Glutamatergic neuron (in vitro differentiated cells): Measurements from ENCODE around the gene CLASP2. TPM values are rescaled to one million over a fixed set of nuclear protein-coding genes. Genes with fewer than 3 reads are reported as not detected.
A peak's percentile ranks its signal among the peaks of the same experiment; 100 is the strongest.
"Not testable (repeated sequence)": the region's sequence is repeated elsewhere in the genome, so short reads cannot be mapped to it uniquely, and the experiment has no call there.

Experiments used
- DNase-seq: peaks from one replicate; pipeline ENCODE4 v3.0.0; 2022
- H3K27ac Mint-ChIP-seq: one replicate; pipeline ENCODE4 v1.8.0; 2020; ENCODE audit warnings: mild to moderate bottlenecking, mixed read lengths, inconsistent platforms; ENCODE audit not compliant: unreplicated experiment
- H3K27me3 Mint-ChIP-seq: one replicate; pipeline ENCODE4 v1.8.0; 2020; ENCODE audit warnings: mild to moderate bottlenecking, moderate library complexity, mixed read lengths, inconsistent platforms; ENCODE audit not compliant: unreplicated experiment
- H3K36me3 Mint-ChIP-seq: one replicate; pipeline ENCODE4 v1.8.0; 2020; ENCODE audit warnings: mild to moderate bottlenecking, mixed read lengths, inconsistent platforms; ENCODE audit not compliant: unreplicated experiment
- H3K4me1 Mint-ChIP-seq: one replicate; pipeline ENCODE4 v1.8.0; 2020; ENCODE audit warnings: mild to moderate bottlenecking, low read depth, mixed read lengths, inconsistent platforms; ENCODE audit not compliant: unreplicated experiment
- H3K4me3 Mint-ChIP-seq: one replicate; pipeline ENCODE4 v1.8.0; 2020; ENCODE audit warnings: mild to moderate bottlenecking, mixed read lengths, inconsistent platforms; ENCODE audit not compliant: unreplicated experiment
- H3K9me3 Mint-ChIP-seq: one replicate; pipeline ENCODE4 v1.8.0; 2020; ENCODE audit warnings: mild to moderate bottlenecking, moderate library complexity, mixed read lengths, inconsistent platforms; ENCODE audit not compliant: unreplicated experiment
- CTCF ChIP-seq: fragments of 200-600 bp; sonication (generic); IDR thresholded peaks from one replicate; pipeline ENCODE4 v1.5.0; 2021; ENCODE audit not compliant: partially characterized antibody, unreplicated experiment
- long read RNA-seq: library from polyadenylated mRNA; unstranded; transcript quantifications from one replicate; pipeline ENCODE4 v2.0.0, GENCODE V29; 2020; ENCODE audit not compliant: unreplicated experiment
- total RNA-seq: library from RNA; stranded (reverse); fragmentation: NEBNext Ultra II Directional; extraction: Animal tissue kit (Norgen Biotek cat#: 25700); gene quantifications from one replicate; pipeline ENCODE4 v1.2.1, GENCODE V29; 2021; ENCODE audit not compliant: unreplicated experiment

The CLASP2 gene
- total RNA-seq, result 384 TPM
- long read RNA-seq, partial matches to known transcripts, result 7 of 25 reads
- long read RNA-seq, other reads (novel, unspliced or antisense), result 11 of 25 reads

GRCh38 chr3:33717866-33718594, at the start of gene CLASP2:
CLASP2 (minus strand) TSS chr3:33718254; CDS start chr3:33718002, 252 bp downstream.
- H3K27me3 Mint-ChIP-seq, result no peaks in the 10 kb centered on the region
- H3K9me3 Mint-ChIP-seq, result peaks cover 4% of the 10 kb centered on the region
- DNase-seq, result peak; percentile 88
- H3K36me3 Mint-ChIP-seq, result no peaks in the 10 kb centered on the region
- peak within 1 kb of the TSS; percentile 56 for H3K27ac Mint-ChIP-seq
- H3K4me1 Mint-ChIP-seq, result peaks cover 3% of the 10 kb centered on the region
- no peak for TF ChIP-seq CTCF
- peak within 1 kb of the TSS; percentile 86 for H3K4me3 Mint-ChIP-seq

- TF ChIP-seq CTCF, result no peak
- Mint-ChIP-seq H3K36me3 (no peaks in the 10 kb centered on the region), H3K27ac (no peak overlapping the region), H3K9me3 (peaks cover 3% of the 10 kb centered on the region), H3K4me1 (no peaks in the 10 kb centered on the region), H3K4me3 (no peak overlapping the region), H3K27me3 (no peaks in the 10 kb centered on the region)
- DNase-seq, result no peak
These were observed 40.8 kb upstream of the CLASP2 start for GRCh38 chr3:33758864-33759263.

DNA sequence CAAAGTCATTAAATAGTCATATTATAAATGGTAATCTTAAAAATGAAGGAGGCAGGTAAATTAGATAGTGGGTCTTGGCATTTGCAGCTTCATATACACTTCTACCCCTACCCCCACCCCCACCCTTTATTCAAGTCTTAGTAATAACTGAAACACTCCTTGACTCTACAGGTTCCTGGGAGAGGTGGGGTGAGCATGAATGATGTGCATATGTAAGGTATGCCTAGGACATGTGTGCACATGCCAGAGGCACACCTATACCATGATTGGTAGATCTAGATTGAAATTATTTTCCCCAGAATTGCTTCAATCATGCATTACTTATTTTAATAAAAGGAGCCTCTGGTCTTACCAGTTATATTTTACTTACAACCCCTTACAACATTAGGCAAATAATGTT, 40.2 kb upstream of the CLASP2 start:
- Mint-ChIP-seq H3K36me3 (no peaks in the 10 kb centered on the region), H3K27me3 (no peaks in the 10 kb centered on the region), H3K4me3 (no peak overlapping the region), H3K9me3 (peaks cover 3% of the 10 kb centered on the region), H3K4me1 (no peaks in the 10 kb centered on the region), H3K27ac (no peak overlapping the region)
- DNase-seq, result no peak
- TF ChIP-seq CTCF, result no peak

DNA sequence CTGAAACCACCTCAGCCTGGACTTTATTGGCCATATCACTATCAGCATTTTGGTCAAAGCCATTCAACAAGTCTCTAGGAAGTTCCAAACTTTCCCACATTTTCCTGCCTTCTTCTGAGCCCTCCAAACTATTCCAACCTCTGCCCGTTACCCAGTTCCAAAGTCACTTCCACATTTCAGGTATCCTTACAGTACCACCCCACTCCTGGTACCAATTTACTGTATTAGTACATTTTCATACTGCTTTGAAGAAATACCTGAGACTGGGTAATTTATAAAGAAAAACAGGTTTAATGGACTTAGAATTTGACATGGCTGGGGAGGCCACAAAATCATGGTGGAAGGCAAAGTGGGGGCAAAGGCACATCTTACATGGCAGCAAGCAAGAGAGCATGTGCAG, 36.3 kb upstream of the CLASP2 start:
- not testable (repeated sequence) for H3K27ac Mint-ChIP-seq, H3K9me3 Mint-ChIP-seq, H3K36me3 Mint-ChIP-seq, H3K4me1 Mint-ChIP-seq, H3K27me3 Mint-ChIP-seq, H3K4me3 Mint-ChIP-seq, DNase-seq

- TF ChIP-seq CTCF, result no peak
- Mint-ChIP-seq H3K4me3 (no peak overlapping the region), H3K27me3 (no peaks in the 10 kb centered on the region), H3K4me1 (no peaks in the 10 kb centered on the region), H3K27ac (no peak overlapping the region), H3K9me3 (peaks cover 1% of the 10 kb centered on the region), H3K36me3 (no peaks in the 10 kb centered on the region)
- no peak for DNase-seq
These were observed 33.3 kb upstream of the CLASP2 start for GRCh38 chr3:33751336-33751735.
